Measurements from ENCODE around the gene ZBTB42. TPM values are rescaled to one million over a fixed set of nuclear protein-coding genes. Genes with fewer than 3 reads are reported as not detected.
"Not testable (repeated sequence)": the region's sequence is repeated elsewhere in the genome, so short reads cannot be mapped to it uniquely, and the experiment has no call there.

Gene ZBTB42
- total RNA-seq, 2 donors from 2014 or later, result 2.7 to 3.3 TPM

DNA sequence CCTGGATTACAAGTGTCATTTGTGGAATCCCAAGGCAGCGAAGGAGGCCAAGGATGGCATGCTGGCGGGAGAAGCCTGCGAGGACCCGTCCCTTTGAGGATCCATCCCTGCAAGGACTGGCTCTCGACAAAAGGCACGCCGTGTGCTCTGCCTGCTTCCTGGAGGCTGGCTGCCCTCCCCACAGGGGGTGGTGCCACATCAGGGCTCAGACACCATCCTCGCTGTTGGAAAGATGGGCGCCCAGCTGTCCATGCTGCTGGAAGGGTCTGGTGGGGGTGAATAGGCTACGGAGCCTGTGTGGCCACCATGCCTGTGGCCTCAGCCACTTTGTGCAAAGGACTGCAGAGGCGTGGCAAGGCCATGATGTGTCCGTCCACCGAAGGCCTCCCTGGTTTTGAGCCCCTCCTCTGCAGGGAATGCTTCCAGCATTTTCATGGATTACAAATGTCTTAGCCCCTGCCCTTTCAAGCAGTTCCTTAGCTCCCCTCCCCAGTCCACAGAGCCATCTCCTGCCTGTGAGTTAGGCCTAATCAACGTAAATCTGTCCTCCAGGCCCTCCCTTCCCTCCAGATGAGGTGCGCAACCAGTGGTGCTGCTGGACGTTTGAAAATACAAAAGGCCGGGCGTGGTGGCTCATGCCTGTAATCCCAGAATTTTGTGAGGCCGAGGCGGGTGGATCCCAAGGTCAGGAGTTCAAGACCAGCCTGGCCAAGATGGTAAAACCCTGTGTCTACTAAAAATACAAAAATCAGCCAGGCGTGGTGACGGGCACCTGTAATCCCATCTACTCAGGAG lies 22.1 kb downstream of the ZBTB42 start:
- no peak for DNase-seq
- Mint-ChIP-seq H3K4me1 (peaks cover 12% of the 10 kb centered on the region), H3K36me3 (ENCODE audit: low read depth) (no peaks in the 10 kb centered on the region), H3K4me3 (peak overlapping the region; percentile 15), H3K27me3 (peaks cover 5% of the 10 kb centered on the region), H3K27ac (no peak overlapping the region)
- H3K9me3 ChIP-seq (ENCODE audit: control insufficient read depth, low read length, poor library complexity, severe bottlenecking), result no peaks in the 10 kb centered on the region
- ATAC-seq, result no peak

DNA sequence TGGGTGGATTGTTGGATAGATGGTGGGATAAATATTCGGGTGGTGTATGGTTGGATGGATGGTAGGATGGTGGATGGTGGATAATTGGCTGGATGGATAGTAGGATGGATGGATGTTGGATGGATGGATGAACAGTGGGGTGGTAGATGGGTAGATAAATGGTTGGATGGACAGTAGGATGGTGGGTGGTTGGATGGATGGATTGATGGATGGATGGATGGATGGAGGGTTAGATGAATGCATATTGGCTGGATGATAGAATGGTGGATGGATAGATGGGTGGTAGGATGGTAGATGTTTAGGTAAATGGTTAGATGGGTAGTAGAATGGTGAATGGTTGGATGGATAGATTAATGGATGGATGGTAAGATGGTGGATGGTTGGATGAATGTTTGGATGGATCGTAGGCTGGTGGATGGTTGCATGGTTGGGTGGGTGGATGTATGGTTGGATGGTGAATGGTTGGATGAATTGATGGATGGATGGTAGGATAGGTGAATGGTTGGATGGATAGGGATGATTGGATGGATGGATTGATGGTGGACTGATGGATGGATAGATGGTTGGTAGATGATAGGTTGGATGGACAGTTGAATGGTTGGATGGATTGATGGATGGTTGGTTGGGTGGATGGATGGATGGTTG lies 23.6 kb downstream of the ZBTB42 start:
- ATAC-seq, result no peak
- peaks cover 5% of the 10 kb centered on the region for H3K27me3 Mint-ChIP-seq
- DNase-seq, result no peak
- no peaks in the 10 kb centered on the region for H3K36me3 Mint-ChIP-seq (ENCODE audit: low read depth)
- H3K4me3 Mint-ChIP-seq, result peak overlapping the region; percentile 19
- peaks cover 12% of the 10 kb centered on the region for H3K4me1 Mint-ChIP-seq
- H3K27ac Mint-ChIP-seq, result no peak overlapping the region
- no peaks in the 10 kb centered on the region for H3K9me3 ChIP-seq (ENCODE audit: control insufficient read depth, low read length, poor library complexity, severe bottlenecking)

DNA sequence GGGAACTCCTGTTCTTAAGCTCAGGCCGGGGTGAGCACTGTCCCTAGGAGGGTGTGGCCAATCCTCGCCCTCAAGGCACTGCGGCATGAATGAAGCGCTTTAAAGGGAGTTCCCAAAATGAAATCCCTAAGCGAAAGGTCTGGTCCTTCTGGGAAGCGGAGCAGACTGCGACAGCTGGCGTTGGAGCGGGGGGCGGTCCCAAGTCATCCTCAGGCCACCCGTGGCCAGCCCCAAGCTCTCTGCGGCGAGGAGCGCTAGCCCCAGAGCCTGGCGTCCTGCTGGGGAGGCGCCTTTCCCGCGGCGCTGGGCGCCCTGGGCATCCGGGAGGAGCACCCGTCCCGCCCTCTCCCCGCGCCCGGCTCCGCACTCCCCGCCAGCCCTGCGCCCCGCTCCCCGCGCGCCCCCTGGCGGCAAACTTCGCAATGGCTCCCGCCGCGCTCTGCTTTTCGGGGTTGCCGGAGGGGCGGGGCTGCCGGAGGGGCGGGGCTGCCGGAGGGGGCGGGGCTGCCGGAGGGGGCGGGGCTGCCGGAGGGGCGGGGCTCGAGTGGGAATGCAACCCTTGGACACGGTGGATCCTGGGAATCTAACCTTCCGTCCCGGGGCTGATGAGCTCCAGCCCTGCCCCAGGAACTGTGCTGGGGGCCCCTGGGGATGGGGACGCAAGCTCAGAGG lies 25.4 kb downstream of the ZBTB42 start:
- peak; percentile 92 for ATAC-seq
- no peaks in the 10 kb centered on the region for H3K9me3 ChIP-seq (ENCODE audit: control insufficient read depth, low read length, poor library complexity, severe bottlenecking)
- Mint-ChIP-seq H3K27ac (no peak overlapping the region), H3K4me3 (peak overlapping the region; percentile 19), H3K27me3 (peaks cover 5% of the 10 kb centered on the region), H3K4me1 (peaks cover 12% of the 10 kb centered on the region), H3K36me3 (ENCODE audit: low read depth) (no peaks in the 10 kb centered on the region)
- DNase-seq, result peak; percentile 94 to 100 (median 99)

- Mint-ChIP-seq H3K27ac (no peak overlapping the region), H3K27me3 (peaks cover 5% of the 10 kb centered on the region), H3K36me3 (ENCODE audit: low read depth) (no peaks in the 10 kb centered on the region), H3K4me3 (peak overlapping the region; percentile 19), H3K4me1 (peaks cover 12% of the 10 kb centered on the region)
- ATAC-seq, result no peak
- no peaks in the 10 kb centered on the region for H3K9me3 ChIP-seq (ENCODE audit: control insufficient read depth, low read length, poor library complexity, severe bottlenecking)
- DNase-seq, result no peak
Observed at GRCh38 chr14:104826861-104827176, 25.9 kb downstream of the ZBTB42 start.

DNA sequence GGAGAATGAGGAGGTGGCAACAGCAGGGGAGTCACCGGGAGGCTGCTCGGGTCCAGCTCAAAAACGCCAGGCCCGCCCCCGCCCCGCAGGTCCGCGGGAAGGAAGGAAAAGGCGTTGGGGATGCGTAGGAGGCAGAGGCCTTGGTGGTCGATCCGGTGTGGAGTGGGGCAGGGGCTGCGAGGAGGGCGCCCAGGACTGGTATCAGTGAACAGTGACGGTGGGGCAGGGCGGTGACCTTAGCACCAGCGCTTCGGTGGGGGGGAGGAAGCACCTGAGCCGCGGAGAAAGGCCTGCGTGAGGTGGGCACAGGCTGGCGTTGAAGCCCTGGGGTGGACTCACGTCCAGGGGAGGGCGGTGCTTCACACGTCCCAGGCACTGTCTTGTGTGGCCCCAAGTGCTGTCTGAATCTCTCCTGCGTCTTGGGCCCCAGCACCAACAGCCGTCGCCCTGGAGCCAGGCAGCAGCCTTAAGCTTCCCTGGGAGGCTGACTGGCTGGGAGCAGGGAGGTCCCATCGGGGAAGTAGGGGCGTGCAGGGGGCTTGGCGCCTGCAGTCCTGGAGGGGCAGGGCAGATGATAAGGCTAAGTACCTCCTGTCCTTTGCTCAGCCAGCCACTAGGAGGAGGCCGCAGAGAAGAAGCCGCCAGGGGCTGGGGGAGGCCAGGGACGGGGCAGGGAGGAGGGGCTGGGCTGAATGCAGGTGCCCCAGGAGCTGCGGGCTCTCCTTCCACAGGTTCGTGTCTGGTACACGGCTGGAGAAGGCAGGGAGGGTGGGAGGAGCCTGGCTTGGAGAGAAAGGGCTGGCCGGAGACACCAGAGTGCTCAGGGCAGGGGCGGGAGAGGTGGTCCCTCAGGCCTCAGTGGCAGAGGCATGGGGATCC lies 26.5 kb downstream of the ZBTB42 start:
- H3K27ac Mint-ChIP-seq, result no peak overlapping the region
- peak; percentile 75 for ATAC-seq

GRCh38 chr14:104830781-104831180 lies 29.9 kb downstream of the ZBTB42 start:
- no peaks in the 10 kb centered on the region for H3K9me3 ChIP-seq (ENCODE audit: control insufficient read depth, low read length, poor library complexity, severe bottlenecking)
- H3K4me3 Mint-ChIP-seq, result no peak overlapping the region
- peaks cover 8% of the 10 kb centered on the region for H3K4me1 Mint-ChIP-seq
- no peaks in the 10 kb centered on the region for H3K36me3 Mint-ChIP-seq (ENCODE audit: low read depth)
- no peak overlapping the region for H3K27ac Mint-ChIP-seq
- no peak for DNase-seq
- no peak for ATAC-seq
- peaks cover 5% of the 10 kb centered on the region for H3K27me3 Mint-ChIP-seq

More for the DNA sequence above, 26.5 kb downstream of the ZBTB42 start:
- Mint-ChIP-seq H3K36me3 (ENCODE audit: low read depth) (no peaks in the 10 kb centered on the region), H3K4me3 (peak overlapping the region; percentile 19), H3K27me3 (peaks cover 5% of the 10 kb centered on the region), H3K4me1 (peaks cover 12% of the 10 kb centered on the region)
- DNase-seq, result peak; percentile 41 to 44 (median 44)
- no peaks in the 10 kb centered on the region for H3K9me3 ChIP-seq (ENCODE audit: control insufficient read depth, low read length, poor library complexity, severe bottlenecking)

DNA sequence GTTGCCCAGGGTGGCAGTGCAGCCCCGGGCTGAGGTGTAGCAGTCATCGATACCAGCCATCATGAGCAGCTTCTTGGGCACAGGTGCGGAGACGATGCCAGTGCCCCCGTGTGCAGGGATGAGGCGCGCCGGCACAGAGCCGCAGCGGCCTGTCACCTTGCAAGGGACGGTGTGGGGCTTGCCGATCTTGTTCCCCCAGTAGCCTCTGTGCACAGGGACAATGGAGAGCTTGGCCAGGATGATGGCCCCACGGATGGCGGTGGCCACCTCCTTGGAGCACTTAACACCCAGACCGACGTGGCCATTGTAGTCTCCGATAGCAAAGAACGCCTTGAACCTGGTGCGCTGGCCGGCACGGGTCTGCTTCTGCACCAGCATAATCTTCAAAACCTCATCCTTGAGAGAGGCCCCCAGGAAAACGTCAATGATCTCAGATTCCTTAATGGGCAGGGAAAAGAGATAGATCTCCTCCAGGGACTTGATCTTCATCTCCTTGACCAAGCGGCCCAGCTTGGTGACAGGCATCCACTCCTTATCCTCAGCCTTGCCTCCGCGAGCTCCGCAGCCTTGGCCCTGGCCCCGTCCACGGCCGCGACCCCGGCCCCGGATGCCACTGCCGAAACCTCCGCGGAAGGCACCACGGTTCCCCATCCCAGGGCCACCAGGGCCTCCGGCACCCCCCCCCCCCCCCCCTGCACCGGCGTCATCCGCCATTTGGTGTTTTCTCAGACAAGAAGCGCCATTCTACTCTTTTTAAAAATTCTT lies 35.5 kb downstream of the ZBTB42 start:
- not testable (repeated sequence) for H3K4me3 Mint-ChIP-seq; H3K9me3 ChIP-seq (ENCODE audit: control insufficient read depth, low read length, poor library complexity, severe bottlenecking); DNase-seq; H3K36me3 Mint-ChIP-seq (ENCODE audit: low read depth); H3K27ac Mint-ChIP-seq; ATAC-seq; H3K4me1 Mint-ChIP-seq
- peaks cover 13% of the 10 kb centered on the region for H3K27me3 Mint-ChIP-seq

- H3K4me1 Mint-ChIP-seq, result peaks cover 8% of the 10 kb centered on the region
- H3K36me3 Mint-ChIP-seq (ENCODE audit: low read depth), result peaks cover 4% of the 10 kb centered on the region
- ATAC-seq (no peak), DNase-seq (no peak)
- H3K27ac Mint-ChIP-seq, result no peak overlapping the region
- peak overlapping the region; percentile 61 for H3K4me3 Mint-ChIP-seq
- peaks cover 61% of the 10 kb centered on the region for H3K27me3 Mint-ChIP-seq
- no peaks in the 10 kb centered on the region for H3K9me3 ChIP-seq (ENCODE audit: control insufficient read depth, low read length, poor library complexity, severe bottlenecking)
Observed at GRCh38 chr14:104841730-104842129, 40.8 kb downstream of the ZBTB42 start.

DNA sequence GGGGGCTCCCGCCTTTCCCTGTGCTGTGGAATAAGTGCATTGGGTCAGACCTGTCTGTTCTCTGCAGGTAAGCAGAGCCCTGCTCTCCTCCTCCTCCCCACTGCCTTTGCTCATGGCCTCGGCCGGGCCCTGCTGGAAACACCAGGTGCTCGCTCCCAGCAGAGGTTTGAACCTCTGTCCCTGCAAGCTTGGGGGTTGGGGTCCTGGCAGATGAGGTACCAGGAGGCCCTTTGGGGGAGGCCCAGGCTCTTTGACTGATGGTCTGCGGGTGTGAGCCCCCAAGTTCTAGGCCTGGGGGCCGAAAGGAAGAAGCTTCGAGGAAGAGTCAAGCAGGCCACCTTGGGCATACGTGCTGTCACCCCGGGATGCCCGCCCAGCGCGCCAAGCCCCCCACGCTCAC lies 42.1 kb downstream of the ZBTB42 start:
- ATAC-seq (no peak), DNase-seq (no peak)
- H3K27ac Mint-ChIP-seq, result no peak overlapping the region
- H3K27me3 Mint-ChIP-seq, result peaks cover 70% of the 10 kb centered on the region
- H3K4me3 Mint-ChIP-seq, result no peak overlapping the region
- H3K9me3 ChIP-seq (ENCODE audit: control insufficient read depth, low read length, poor library complexity, severe bottlenecking), result no peaks in the 10 kb centered on the region
- peaks cover 8% of the 10 kb centered on the region for H3K4me1 Mint-ChIP-seq
- peaks cover 4% of the 10 kb centered on the region for H3K36me3 Mint-ChIP-seq (ENCODE audit: low read depth)

GRCh38 chr14:104843442-104844305 lies 42.8 kb downstream of the ZBTB42 start:
- H3K9me3 ChIP-seq (ENCODE audit: control insufficient read depth, low read length, poor library complexity, severe bottlenecking), result no peaks in the 10 kb centered on the region
- H3K36me3 Mint-ChIP-seq (ENCODE audit: low read depth), result peaks cover 4% of the 10 kb centered on the region
- no peak overlapping the region for H3K4me3 Mint-ChIP-seq
- no peak overlapping the region for H3K27ac Mint-ChIP-seq
- H3K4me1 Mint-ChIP-seq, result peaks cover 8% of the 10 kb centered on the region
- no peak for ATAC-seq
- peaks cover 74% of the 10 kb centered on the region for H3K27me3 Mint-ChIP-seq
- DNase-seq, result no peak

GRCh38 chr14:104844306-104845032 lies 43.6 kb downstream of the ZBTB42 start:
- peak overlapping the region; percentile 31 for H3K4me3 Mint-ChIP-seq
- H3K36me3 Mint-ChIP-seq (ENCODE audit: low read depth), result peaks cover 4% of the 10 kb centered on the region
- H3K4me1 Mint-ChIP-seq, result peaks cover 8% of the 10 kb centered on the region
- ATAC-seq (no peak), DNase-seq (no peak)
- H3K27me3 Mint-ChIP-seq, result peaks cover 72% of the 10 kb centered on the region
- no peak overlapping the region for H3K27ac Mint-ChIP-seq
- no peaks in the 10 kb centered on the region for H3K9me3 ChIP-seq (ENCODE audit: control insufficient read depth, low read length, poor library complexity, severe bottlenecking)
